Panc1 (cell line): ENCODE results near the gene RICTOR.

Experiments
- TF ChIP-seq, protein P1 (sequence below): fragments of 450-650 bp; IDR thresholded peaks from 2 replicates; pipeline ENCODE4 v1.5.1; 2017; ENCODE audit warnings: mild to moderate bottlenecking
- TF ChIP-seq, protein P2 (sequence below), 2 experiments: IDR thresholded peaks; 2 replicates each; pipeline ENCODE4 v1.6.1; 2011 to 2012; ENCODE audit warnings: low read depth in 2 of 2, control low read depth in 1 of 2, low read length in 1 of 2, mild to moderate bottlenecking in 1 of 2, moderate library complexity in 1 of 2; ENCODE audit not compliant: insufficient read depth in 1 of 2

DNA sequence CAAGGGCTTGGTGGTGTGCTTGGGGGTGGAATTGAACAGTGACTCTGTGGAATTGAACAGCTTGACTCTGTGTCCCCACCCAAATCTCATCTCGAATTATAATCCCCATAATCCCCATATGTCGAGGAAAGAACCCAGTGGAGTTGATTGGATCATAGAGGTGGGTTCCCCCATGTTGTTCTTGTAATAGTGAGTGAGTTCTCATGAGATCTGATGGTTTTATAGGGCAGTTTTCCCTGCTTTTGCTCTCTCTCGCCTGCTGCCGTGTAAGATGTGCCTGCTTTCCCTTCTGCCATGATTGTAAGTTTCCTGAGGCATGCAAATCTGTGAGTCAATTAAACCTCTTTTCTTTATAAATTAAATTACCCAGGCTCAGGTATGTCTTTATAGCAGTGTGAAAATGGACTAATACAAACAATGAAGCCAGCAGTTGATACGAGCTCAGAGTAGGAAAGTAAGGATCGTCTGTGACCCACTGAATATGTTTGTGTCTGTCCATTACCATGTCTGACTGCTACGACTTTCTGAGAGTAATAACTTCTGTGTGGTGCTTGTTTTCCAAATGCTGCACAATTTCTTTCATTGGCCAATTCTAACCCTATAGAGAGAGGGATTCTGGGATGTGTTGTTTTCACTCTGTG, 17.9 kb upstream of the RICTOR start:
- TF ChIP-seq, protein P1, sequence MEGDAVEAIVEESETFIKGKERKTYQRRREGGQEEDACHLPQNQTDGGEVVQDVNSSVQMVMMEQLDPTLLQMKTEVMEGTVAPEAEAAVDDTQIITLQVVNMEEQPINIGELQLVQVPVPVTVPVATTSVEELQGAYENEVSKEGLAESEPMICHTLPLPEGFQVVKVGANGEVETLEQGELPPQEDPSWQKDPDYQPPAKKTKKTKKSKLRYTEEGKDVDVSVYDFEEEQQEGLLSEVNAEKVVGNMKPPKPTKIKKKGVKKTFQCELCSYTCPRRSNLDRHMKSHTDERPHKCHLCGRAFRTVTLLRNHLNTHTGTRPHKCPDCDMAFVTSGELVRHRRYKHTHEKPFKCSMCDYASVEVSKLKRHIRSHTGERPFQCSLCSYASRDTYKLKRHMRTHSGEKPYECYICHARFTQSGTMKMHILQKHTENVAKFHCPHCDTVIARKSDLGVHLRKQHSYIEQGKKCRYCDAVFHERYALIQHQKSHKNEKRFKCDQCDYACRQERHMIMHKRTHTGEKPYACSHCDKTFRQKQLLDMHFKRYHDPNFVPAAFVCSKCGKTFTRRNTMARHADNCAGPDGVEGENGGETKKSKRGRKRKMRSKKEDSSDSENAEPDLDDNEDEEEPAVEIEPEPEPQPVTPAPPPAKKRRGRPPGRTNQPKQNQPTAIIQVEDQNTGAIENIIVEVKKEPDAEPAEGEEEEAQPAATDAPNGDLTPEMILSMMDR: no peak
- TF ChIP-seq, protein P2, sequence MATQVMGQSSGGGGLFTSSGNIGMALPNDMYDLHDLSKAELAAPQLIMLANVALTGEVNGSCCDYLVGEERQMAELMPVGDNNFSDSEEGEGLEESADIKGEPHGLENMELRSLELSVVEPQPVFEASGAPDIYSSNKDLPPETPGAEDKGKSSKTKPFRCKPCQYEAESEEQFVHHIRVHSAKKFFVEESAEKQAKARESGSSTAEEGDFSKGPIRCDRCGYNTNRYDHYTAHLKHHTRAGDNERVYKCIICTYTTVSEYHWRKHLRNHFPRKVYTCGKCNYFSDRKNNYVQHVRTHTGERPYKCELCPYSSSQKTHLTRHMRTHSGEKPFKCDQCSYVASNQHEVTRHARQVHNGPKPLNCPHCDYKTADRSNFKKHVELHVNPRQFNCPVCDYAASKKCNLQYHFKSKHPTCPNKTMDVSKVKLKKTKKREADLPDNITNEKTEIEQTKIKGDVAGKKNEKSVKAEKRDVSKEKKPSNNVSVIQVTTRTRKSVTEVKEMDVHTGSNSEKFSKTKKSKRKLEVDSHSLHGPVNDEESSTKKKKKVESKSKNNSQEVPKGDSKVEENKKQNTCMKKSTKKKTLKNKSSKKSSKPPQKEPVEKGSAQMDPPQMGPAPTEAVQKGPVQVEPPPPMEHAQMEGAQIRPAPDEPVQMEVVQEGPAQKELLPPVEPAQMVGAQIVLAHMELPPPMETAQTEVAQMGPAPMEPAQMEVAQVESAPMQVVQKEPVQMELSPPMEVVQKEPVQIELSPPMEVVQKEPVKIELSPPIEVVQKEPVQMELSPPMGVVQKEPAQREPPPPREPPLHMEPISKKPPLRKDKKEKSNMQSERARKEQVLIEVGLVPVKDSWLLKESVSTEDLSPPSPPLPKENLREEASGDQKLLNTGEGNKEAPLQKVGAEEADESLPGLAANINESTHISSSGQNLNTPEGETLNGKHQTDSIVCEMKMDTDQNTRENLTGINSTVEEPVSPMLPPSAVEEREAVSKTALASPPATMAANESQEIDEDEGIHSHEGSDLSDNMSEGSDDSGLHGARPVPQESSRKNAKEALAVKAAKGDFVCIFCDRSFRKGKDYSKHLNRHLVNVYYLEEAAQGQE (IDR thresholded peaks at IDR 0.05; ENCODE audit: insufficient read depth in 1 of 2, low read depth in 2 of 2, low read length in 1 of 2): no peak
